Measurements from ENCODE around the gene RPP40. TPM values are rescaled to one million over a fixed set of nuclear protein-coding genes. Genes with fewer than 3 reads are reported as not detected.

RPP40 gene
- polyA plus RNA-seq, 1 of the 3 experiments (the other 2 are of a cell fraction), result 9.8 TPM

- Histone ChIP-seq H3K27me3 (ENCODE audit: insufficient read depth) (no peaks in the 10 kb centered on the region), H3K27ac (ENCODE audit: low read depth in 2 of 2, low read length in 1 of 2) (no peak overlapping the region), H3F3A (replicated peaks; ENCODE audit: insufficient read depth) (no peaks in the 10 kb centered on the region), H4K20me1 (ENCODE audit: insufficient read depth) (no peaks in the 10 kb centered on the region), H3K9me2 (no peaks in the 10 kb centered on the region), H2AFZ (ENCODE audit: low read depth) (no peak overlapping the region), H3K79me2 (ENCODE audit: insufficient read depth) (no peaks in the 10 kb centered on the region), H3K36me3 (replicated peaks in 1 of 2; ENCODE audit: control insufficient read depth in 1 of 2, insufficient read depth in 2 of 2, low read length in 1 of 2) (no peaks in the 10 kb centered on the region), H3K4me1 (ENCODE audit: control insufficient read depth in 1 of 2, insufficient read depth in 2 of 2, low read depth in 1 of 2, low read length in 1 of 2) (no peaks in the 10 kb centered on the region), H3K9me3 (no peaks in the 10 kb centered on the region), H3K4me3 (ENCODE audit: low read depth in 2 of 2, low read length in 1 of 2) (no peak overlapping the region), H3K4me2 (no peak overlapping the region), H3K9ac (no peak overlapping the region)
- TF ChIP-seq RAD21 (IDR thresholded peaks at IDR 0.05; ENCODE audit: low read length), result no peak
- TF ChIP-seq SIN3A (IDR thresholded peaks at IDR 0.05; ENCODE audit: borderline replicate concordance, low read depth, low read length), result no peak
- no peak for TF ChIP-seq NRF1 (IDR thresholded peaks at IDR 0.05; ENCODE audit: low read depth, low read length)
- no peak for TF ChIP-seq RXRA (IDR thresholded peaks at IDR 0.05; ENCODE audit: borderline replicate concordance, low read depth)
- no peak for TF ChIP-seq MXI1 (IDR thresholded peaks at IDR 0.05; ENCODE audit: low read depth, low read length)
- no peak for TF ChIP-seq ELF1 (IDR thresholded peaks at IDR 0.05)
- no peak for TF ChIP-seq SMC3 (IDR thresholded peaks at IDR 0.05; ENCODE audit: low read depth, low read length)
- TF ChIP-seq IRF3 (IDR thresholded peaks at IDR 0.05; ENCODE audit: low read depth, low read length), result no peak
- TF ChIP-seq JUND (IDR thresholded peaks at IDR 0.05), result no peak
- no peak for TF ChIP-seq TEAD4 (IDR thresholded peaks at IDR 0.05; ENCODE audit: borderline replicate concordance, insufficient read depth)
- TF ChIP-seq EZH2phosphoT487 (IDR thresholded peaks at IDR 0.05; ENCODE audit: borderline replicate concordance, low read depth), result no peak
- no peak for TF ChIP-seq TCF12 (IDR thresholded peaks at IDR 0.05)
- no peak for TF ChIP-seq TAF1 (IDR thresholded peaks at IDR 0.05; ENCODE audit: borderline replicate concordance, low read depth, low read length)
- no peak for DNase-seq
- ChIA-PET POLR2A (no interaction called here), CTCF (interaction anchor here (0.6 kb wide), 1 partner anchor 20 kb away, joined by 3 read pairs; no protein-coding TSS in a partner anchor)
- WGBS (ENCODE audit: low lambda C conversion rate), result 37% methylated on average over 2 of the region's 2 CpGs
These were observed 38.1 kb upstream of the RPP40 start for GRCh38 chr6:5041955-5042354.

GRCh38 chr6:5036269-5036668, 32.4 kb upstream of the RPP40 start:
- CTCF ChIA-PET, result interaction anchor here (0.6 to 1.0 kb wide), 2 partner anchors 12 to 21 kb away, joined by 3 to 4 read pairs; no protein-coding TSS in a partner anchor

More at GRCh38 chr6:5036269-5036668, 32.4 kb upstream of the RPP40 start:
- no peaks in the 10 kb centered on the region for H4K20me1 ChIP-seq (ENCODE audit: insufficient read depth)
- WGBS (ENCODE audit: low lambda C conversion rate), result 82% methylated on average over 8 of the region's 8 CpGs
- no peaks in the 10 kb centered on the region for H3K36me3 ChIP-seq (replicated peaks in 1 of 2; ENCODE audit: control insufficient read depth in 1 of 2, insufficient read depth in 2 of 2, low read length in 1 of 2)
- H3K4me1 ChIP-seq (ENCODE audit: control insufficient read depth in 1 of 2, insufficient read depth in 2 of 2, low read depth in 1 of 2, low read length in 1 of 2), result no peaks in the 10 kb centered on the region; a peak in 1 of 4 replicates
- no peak overlapping the region for H3K27ac ChIP-seq (ENCODE audit: low read depth in 2 of 2, low read length in 1 of 2)
- DNase-seq, result no peak
- no peak overlapping the region for H3K9ac ChIP-seq
- no peaks in the 10 kb centered on the region for H3K27me3 ChIP-seq (ENCODE audit: insufficient read depth)
- no peaks in the 10 kb centered on the region for H3F3A ChIP-seq (replicated peaks; ENCODE audit: insufficient read depth)
- no peaks in the 10 kb centered on the region for H3K9me2 ChIP-seq
- no peak overlapping the region for H3K4me3 ChIP-seq (ENCODE audit: low read depth in 2 of 2, low read length in 1 of 2)
- no peaks in the 10 kb centered on the region for H3K9me3 ChIP-seq
- no peak for TF ChIP-seq ZBTB33 (IDR thresholded peaks at IDR 0.05; ENCODE audit: borderline replicate concordance, low read depth)
- no peak for TF ChIP-seq SMC3 (IDR thresholded peaks at IDR 0.05; ENCODE audit: low read depth, low read length)
- no peak for TF ChIP-seq YY1 (IDR thresholded peaks at IDR 0.05; ENCODE audit: low read depth)
- no peak for TF ChIP-seq MAX (IDR thresholded peaks at IDR 0.05; ENCODE audit: low read depth)
- TF ChIP-seq FOXM1 (IDR thresholded peaks at IDR 0.05; ENCODE audit: low read depth), result no peak
- no peak for TF ChIP-seq CHD2 (IDR thresholded peaks at IDR 0.05; ENCODE audit: low read length, partially characterized antibody)
- TF ChIP-seq USF1 (IDR thresholded peaks at IDR 0.05; ENCODE audit: borderline replicate concordance, low read depth), result no peak
- TF ChIP-seq PBX3 (IDR thresholded peaks at IDR 0.05), result no peak
- no peak for TF ChIP-seq EZH2phosphoT487 (IDR thresholded peaks at IDR 0.05; ENCODE audit: borderline replicate concordance, low read depth)
- no peaks in the 10 kb centered on the region for H3K79me2 ChIP-seq (ENCODE audit: insufficient read depth)
- H3K4me2 ChIP-seq, result no peak overlapping the region
- POLR2A ChIA-PET, result no interaction called here
- no peak overlapping the region for H2AFZ ChIP-seq (ENCODE audit: low read depth)

All from SK-N-SH (cell line).